GM23248 (cell line): ENCODE results near the gene LMF2. TPM values are rescaled to one million over a fixed set of nuclear protein-coding genes. Genes with fewer than 3 reads are reported as not detected.

ENCODE experiments used
- DNase-seq: peaks from one replicate; pipeline ENCODE4 v3.0.0-alpha.2; 2015
- H2AFZ ChIP-seq: fragments of 200-600 bp; sonication (generic); 2 replicates; pipeline ENCODE4 v1.6.1; 2016; ENCODE audit warnings: antibody characterized with exemption
- H3F3A ChIP-seq: fragments of 200-600 bp; sonication (generic); 2 replicates; pipeline ENCODE4 v1.6.1; 2016; ENCODE audit warnings: mild to moderate bottlenecking, antibody characterized with exemption, mixed run types; ENCODE audit not compliant: insufficient read depth
- H3K27ac ChIP-seq: fragments of 200-600 bp; sonication (generic); 2 replicates; pipeline ENCODE4 v1.5.1; 2016; ENCODE audit warnings: mild to moderate bottlenecking
- H3K27me3 ChIP-seq: fragments of 200-600 bp; sonication (generic); replicated peaks from 2 replicates; pipeline ENCODE4 v1.6.1; 2016; ENCODE audit warnings: mild to moderate bottlenecking; ENCODE audit not compliant: insufficient read depth
- H3K36me3 ChIP-seq: fragments of 200-600 bp; sonication (generic); 2 replicates; pipeline ENCODE4 v1.6.1; 2016; ENCODE audit warnings: low read depth, mild to moderate bottlenecking
- H3K4me1 ChIP-seq: fragments of 200-600 bp; sonication (generic); 2 replicates; pipeline ENCODE4 v1.6.1; 2016; ENCODE audit warnings: mild to moderate bottlenecking; ENCODE audit not compliant: insufficient read depth
- H3K4me2 ChIP-seq: fragments of 200-600 bp; sonication (generic); one replicate; pipeline ENCODE4 v1.6.1; 2016; ENCODE audit warnings: mild to moderate bottlenecking; ENCODE audit not compliant: unreplicated experiment
- H3K4me3 ChIP-seq: fragments of 200-600 bp; sonication (generic); 2 replicates; pipeline ENCODE4 v1.5.1; 2016; ENCODE audit warnings: mild to moderate bottlenecking
- H3K79me2 ChIP-seq: fragments of 200-600 bp; sonication (generic); 2 replicates; pipeline ENCODE4 v1.6.1; 2016; ENCODE audit warnings: mild to moderate bottlenecking; ENCODE audit not compliant: insufficient read depth
- H3K9ac ChIP-seq: fragments of 200-600 bp; sonication (generic); 2 replicates; pipeline ENCODE4 v1.6.1; 2016; ENCODE audit warnings: mild to moderate bottlenecking
- H3K9me2 ChIP-seq: fragments of 200-600 bp; sonication (generic); 2 replicates; pipeline ENCODE4 v1.6.1; 2016; ENCODE audit warnings: mixed run types, mild to moderate bottlenecking, moderate library complexity; ENCODE audit not compliant: insufficient read depth
- H3K9me3 ChIP-seq: fragments of 200-600 bp; sonication (generic); one replicate; pipeline ENCODE4 v1.6.1; 2017; ENCODE audit warnings: low read depth
- H4K20me1 ChIP-seq: fragments of 200-600 bp; sonication (generic); 2 replicates; pipeline ENCODE4 v1.6.0; 2016; ENCODE audit not compliant: insufficient read depth
- EZH2 ChIP-seq: fragments of 200-600 bp; sonication (generic); IDR thresholded peaks from 2 replicates; pipeline ENCODE4 v1.6.1; 2018; ENCODE audit warnings: antibody characterized with exemption, mild to moderate bottlenecking; ENCODE audit not compliant: insufficient read depth, poor library complexity, severe bottlenecking
- EZH2phosphoT487 ChIP-seq: fragments of 200-600 bp; sonication (generic); IDR thresholded peaks from 2 replicates; pipeline ENCODE4 v1.6.1; 2018; ENCODE audit warnings: antibody characterized with exemption, moderate library complexity, mild to moderate bottlenecking, low read depth; ENCODE audit not compliant: insufficient read depth
- WGBS, 2 experiments: methylation state at CpG; one replicate each; pipeline ENCODE4 v1.1.6; 2015 to 2017; ENCODE audit warnings: low lambda C conversion rate in 2 of 2, low coverage in 1 of 2; ENCODE audit errors: missing lambda C conversion rate in 2 of 2; 5-methylcytosine and 5-hydroxymethylcytosine counted together
- in situ Hi-C: fragments of 300-500 bp; cut with MboI; formaldehyde crosslinking; loops from 2 replicates; pipeline ENCODE4 v1.15.0; 2020
- polyA plus RNA-seq: library from polyadenylated mRNA; unstranded; fragments of >200 nt; fragmentation: Nextera tagmentation; extraction: Ambion mirVana; gene quantifications from 2 replicates; pipeline ENCODE4 v1.2.1, GENCODE V29; 2016
- total RNA-seq: library from RNA; depleted of rRNA; stranded (reverse); fragments of >200 nt; shearing (Covaris generic); gene quantifications from 2 replicates; pipeline ENCODE4 v1.2.3, GENCODE V29; 2014

Gene LMF2
- total and polyA plus RNA-seq, 2 experiments from 2014 or later, result 95.0 to 101 TPM

DNA sequence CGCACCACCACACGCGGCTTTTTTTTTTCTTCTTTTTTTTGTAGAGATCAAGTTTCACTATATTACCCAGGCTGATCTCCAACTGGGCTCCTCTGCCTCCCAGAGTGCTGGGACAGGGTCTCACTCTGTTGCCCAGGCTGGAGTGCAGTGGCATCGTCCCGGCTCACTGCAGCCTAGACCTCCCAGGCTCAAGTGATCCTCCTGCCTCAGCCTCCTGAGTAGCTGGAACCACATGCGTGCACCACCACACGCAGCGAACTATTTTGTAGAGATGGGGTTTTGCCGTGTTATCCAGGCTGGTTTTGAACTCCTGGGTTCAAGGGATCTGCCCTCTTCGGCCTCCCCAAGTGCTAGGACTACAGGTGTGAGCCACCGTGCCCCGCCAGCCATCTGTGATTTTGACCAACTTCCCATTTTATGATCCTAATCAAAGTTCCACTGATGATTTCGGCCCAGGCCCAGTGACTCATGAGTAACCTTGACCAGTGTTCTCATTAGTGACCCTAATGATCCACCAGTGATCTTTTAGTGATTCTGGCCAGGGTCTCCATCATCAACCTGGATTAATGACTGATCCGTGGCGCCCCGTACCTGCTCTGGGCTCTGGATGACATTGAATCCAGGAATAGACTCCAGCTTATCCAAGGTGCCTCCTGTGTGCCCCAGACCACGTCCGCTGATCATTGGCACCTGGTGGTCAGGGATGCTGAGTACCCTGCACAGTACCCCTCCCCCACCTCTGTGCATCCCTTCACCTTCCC, 20.6 kb upstream of the LMF2 start:
- no peaks in the 10 kb centered on the region for H4K20me1 ChIP-seq
- DNase-seq, result no peak

DNA sequence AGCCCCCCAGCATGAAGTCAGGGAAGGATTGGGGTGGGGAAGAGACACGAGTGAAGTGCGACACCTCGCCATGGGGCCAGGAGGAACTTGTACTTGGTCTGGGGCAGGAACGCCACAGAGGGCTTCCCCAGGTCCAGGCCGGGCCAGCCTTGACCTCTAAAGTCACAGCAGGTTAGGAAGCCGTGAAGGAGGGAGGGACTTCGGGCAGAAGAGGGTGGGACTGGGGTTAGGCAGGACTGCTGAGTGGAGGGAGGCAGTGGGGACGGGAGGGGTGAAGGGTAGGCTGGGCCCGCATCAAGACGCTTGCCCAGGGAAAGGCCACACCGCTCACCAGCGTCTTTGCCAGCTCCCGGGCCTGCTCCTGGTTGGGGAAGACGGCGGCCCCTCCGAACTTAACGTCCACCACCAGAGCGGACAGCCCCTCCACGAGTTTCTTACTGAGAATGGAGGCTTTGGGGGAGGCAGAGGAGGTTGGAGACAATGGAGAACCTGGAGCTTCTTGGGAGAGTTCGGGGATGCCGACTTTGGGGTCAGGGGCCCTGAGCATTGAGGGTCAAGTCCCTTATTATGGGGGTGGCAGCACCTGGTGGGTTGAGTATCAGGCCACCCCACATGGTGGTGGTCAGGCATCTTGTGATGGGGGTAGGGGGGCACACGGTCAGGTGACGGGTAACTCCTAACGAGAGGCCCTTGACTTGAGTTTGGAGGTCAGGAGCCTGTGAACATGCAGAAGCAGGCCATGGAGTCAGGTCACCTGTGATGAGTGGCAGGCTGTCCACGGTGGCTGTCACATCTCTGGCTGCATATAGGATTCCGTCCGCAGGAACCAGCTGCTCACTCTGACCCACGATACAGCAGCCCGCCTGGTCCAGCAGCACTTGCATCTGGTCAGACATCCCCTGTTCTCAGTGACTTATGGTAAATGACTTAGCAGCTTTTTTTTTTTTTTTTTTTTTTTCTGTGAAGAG, 19.6 kb upstream of the LMF2 start:
- Histone ChIP-seq H3K9me2 (no peaks in the 10 kb centered on the region), H2AFZ (peak overlapping the region; percentile 47), H3K36me3 (0 out of 2 replicates have a peak, but pooled peaks cover 6% of the 10 kb centered on the region), H3K4me1 (no peaks in the 10 kb centered on the region), H3K9ac (peak overlapping the region; percentile 85), H3K27me3 (no peaks in the 10 kb centered on the region), H3K9me3 (no peaks in the 10 kb centered on the region), H4K20me1 (no peaks in the 10 kb centered on the region), H3F3A (peaks cover 16% of the 10 kb centered on the region; the same call in 1 of the 2 replicates), H3K27ac (peak overlapping the region; percentile 84), H3K4me3 (peak overlapping the region; percentile 77), H3K79me2 (peaks cover 26% of the 10 kb centered on the region), H3K4me2 (peak overlapping the region; percentile 77)
- WGBS, 2 experiments, result 37 to 44% methylated on average over 25 to 29 of the region's 29 CpGs
- in situ Hi-C loops, result no loop called here
- DNase-seq, result no peak
- TF ChIP-seq EZH2, result no peak
- TF ChIP-seq EZH2phosphoT487, result no peak

More for the DNA sequence above, 20.6 kb upstream of the LMF2 start:
- Histone ChIP-seq H3K4me3 (no peak overlapping the region), H3F3A (peaks cover 21% of the 10 kb centered on the region), H3K36me3 (0 out of 2 replicates have a peak, but pooled peaks cover 6% of the 10 kb centered on the region), H3K27ac (no peak overlapping the region), H3K9ac (no peak overlapping the region), H2AFZ (no peak overlapping the region), H3K9me2 (no peaks in the 10 kb centered on the region), H3K4me2 (no peak overlapping the region), H3K79me2 (peaks cover 16% of the 10 kb centered on the region), H3K27me3 (no peaks in the 10 kb centered on the region), H3K4me1 (no peaks in the 10 kb centered on the region), H3K9me3 (no peaks in the 10 kb centered on the region)
- no peak for TF ChIP-seq EZH2phosphoT487
- no peak for TF ChIP-seq EZH2
- in situ Hi-C loops, result no loop called here
- 91 to 95% methylated on average over 18 of the region's 18 CpGs for WGBS, 2 experiments

DNA sequence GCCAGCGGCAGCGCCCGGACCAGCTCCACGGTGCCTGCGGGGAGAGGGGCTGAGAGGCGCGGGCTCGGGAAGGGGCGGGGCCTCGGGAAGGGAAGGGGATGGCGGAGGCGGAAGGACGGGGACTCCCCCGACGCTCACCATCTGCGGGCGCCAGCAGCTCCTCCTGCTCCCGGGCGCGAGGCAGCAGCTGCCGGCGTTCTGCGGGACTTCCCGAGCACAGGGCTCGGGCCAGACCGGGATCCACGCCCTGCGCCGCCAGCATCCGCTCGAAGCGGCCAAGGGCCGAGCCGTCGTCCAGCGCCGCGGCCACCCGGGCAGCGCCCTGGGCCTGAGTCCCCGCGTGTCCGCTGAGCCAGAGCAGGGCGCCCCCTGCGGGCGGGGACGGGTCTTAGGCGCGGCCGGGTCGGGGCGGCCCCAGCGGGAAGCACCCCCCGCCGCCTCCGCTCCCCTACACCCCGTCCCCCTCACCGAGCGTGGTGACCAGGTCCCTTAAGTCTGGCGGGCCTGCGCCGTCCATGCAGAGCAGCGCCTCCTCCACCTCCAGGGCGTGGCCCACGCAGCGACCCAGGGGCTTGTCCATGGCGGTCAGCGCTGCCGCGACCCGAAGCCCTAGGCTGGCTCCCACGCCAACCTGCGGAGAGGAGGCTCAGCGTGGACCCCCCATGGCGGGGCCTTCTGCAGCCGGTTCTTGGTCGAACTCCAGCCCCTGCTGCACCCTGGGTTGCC, 18.8 kb upstream of the LMF2 start:
- Histone ChIP-seq H3K4me2 (peak overlapping the region; percentile 77), H2AFZ (peak overlapping the region; percentile 47), H3K9me3 (no peaks in the 10 kb centered on the region), H4K20me1 (no peaks in the 10 kb centered on the region), H3K79me2 (peaks cover 34% of the 10 kb centered on the region), H3K36me3 (0 out of 2 replicates have a peak, but pooled peaks cover 6% of the 10 kb centered on the region), H3K27me3 (no peaks in the 10 kb centered on the region), H3F3A (peaks cover 16% of the 10 kb centered on the region; the same call in 1 of the 2 replicates), H3K9ac (peak overlapping the region; percentile 85), H3K27ac (peak overlapping the region; percentile 84), H3K9me2 (no peaks in the 10 kb centered on the region), H3K4me1 (no peaks in the 10 kb centered on the region), H3K4me3 (peak overlapping the region; percentile 77)
- peak; percentile 79 for DNase-seq
- TF ChIP-seq EZH2 (no peak), EZH2phosphoT487 (no peak)
- in situ Hi-C loops, result no loop called here
- WGBS, 2 experiments, result 1% methylated on average over 23 to 35 of the region's 77 CpGs

DNA sequence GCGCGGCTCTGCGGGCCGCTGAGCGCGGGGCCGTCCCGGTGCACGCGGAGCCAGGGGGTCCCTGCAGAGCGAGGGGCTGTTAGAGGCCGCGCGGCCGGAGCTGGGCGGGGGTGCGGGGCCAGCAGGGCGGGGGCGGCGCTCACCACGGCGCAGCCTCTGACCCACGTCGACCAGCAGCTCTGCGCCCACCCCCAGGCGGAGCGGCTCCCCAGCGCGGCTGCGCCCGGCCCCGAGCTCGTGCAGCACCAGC, 18.3 kb upstream of the LMF2 start:
- Histone ChIP-seq H2AFZ (peak overlapping the region; percentile 47), H3K4me2 (peak overlapping the region; percentile 77), H3K4me1 (no peaks in the 10 kb centered on the region), H3K27ac (peak overlapping the region; percentile 84), H3F3A (peaks cover 16% of the 10 kb centered on the region; the same call in 1 of the 2 replicates), H3K9me2 (no peaks in the 10 kb centered on the region), H3K9me3 (no peaks in the 10 kb centered on the region), H3K27me3 (no peaks in the 10 kb centered on the region), H3K79me2 (peaks cover 34% of the 10 kb centered on the region), H3K4me3 (peak overlapping the region; percentile 77), H3K36me3 (0 out of 2 replicates have a peak, but pooled peaks cover 6% of the 10 kb centered on the region), H4K20me1 (no peaks in the 10 kb centered on the region), H3K9ac (peak overlapping the region; percentile 85)
- in situ Hi-C loops, result no loop called here
- 2 to 3% methylated on average over 9 to 16 of the region's 33 CpGs for whole genome bisulfite sequencing, 2 experiments
- DNase-seq, result no peak
- TF ChIP-seq EZH2phosphoT487 (no peak), EZH2 (no peak)
